ENCODE results near the gene SYNJ1. TPM values are rescaled to one million over a fixed set of nuclear protein-coding genes. Genes with fewer than 3 reads are reported as not detected.
"Not testable (repeated sequence)": the region's sequence is repeated elsewhere in the genome, so short reads cannot be mapped to it uniquely, and the experiment has no call there.

Gene SYNJ1
- total and polyA plus RNA-seq, 12 donors, result 5.0 to 19.4 (median 10.9) TPM

GRCh38 chr21:32674038-32674437 is 53.8 kb downstream of the SYNJ1 start:
- H3K36me3 ChIP-seq (replicated peaks in 1 of 2), result peaks cover 0 to 7% of the 10 kb centered on the region in 2 donors
- DNase-seq, result no peak
- H3K27me3 ChIP-seq, result no peaks in the 10 kb centered on the region
- H3K4me1 ChIP-seq (replicated peaks in 1 of 2), result no peaks in the 10 kb centered on the region
- no peak for TF ChIP-seq POLR2A (IDR thresholded peaks at IDR 0.05)
- TF ChIP-seq CTCF (IDR thresholded peaks at IDR 0.05), result no peak
- no peak overlapping the region for H3K27ac ChIP-seq
- intact Hi-C loops (cut with DNase I), result no loop called here
- no peaks in the 10 kb centered on the region for H3K9me3 ChIP-seq (replicated peaks in 1 of 3)
- WGBS, 4 donors, result 93 to 100% (median 99%) methylated on average over 1 of the region's 1 CpG
- no peak overlapping the region for H3K4me3 ChIP-seq

- H3K27me3 ChIP-seq, result no peaks in the 10 kb centered on the region
- H3K9me3 ChIP-seq (replicated peaks in 1 of 3), result peaks cover 0 to 6% (median 0%) of the 10 kb centered on the region in 3 donors
- no peak for DNase-seq
- H3K27ac ChIP-seq, result no peak overlapping the region
- no peak for TF ChIP-seq CTCF (IDR thresholded peaks at IDR 0.05)
- no peak for TF ChIP-seq POLR2A (IDR thresholded peaks at IDR 0.05)
- intact Hi-C loops (cut with DNase I), result no loop called here
- 78 to 91% (median 82%) methylated on average over 1 of the region's 1 CpG for WGBS, 4 donors
- H3K4me1 ChIP-seq (replicated peaks in 1 of 2), result no peaks in the 10 kb centered on the region
- no peak overlapping the region for H3K4me3 ChIP-seq
- H3K36me3 ChIP-seq (replicated peaks in 1 of 2), result peaks cover 0 to 40% of the 10 kb centered on the region in 2 donors
These were observed 61.6 kb downstream of the SYNJ1 start for GRCh38 chr21:32666258-32666657.

GRCh38 chr21:32664095-32664494 is 63.7 kb downstream of the SYNJ1 start:
- peaks cover 0 to 43% of the 10 kb centered on the region in 2 donors for H3K36me3 ChIP-seq (replicated peaks in 1 of 2)
- H3K9me3 ChIP-seq (replicated peaks in 1 of 3); H3K4me1 ChIP-seq (replicated peaks in 1 of 2); H3K27ac ChIP-seq; DNase-seq; H3K27me3 ChIP-seq; intact Hi-C loops (cut with DNase I); H3K4me3 ChIP-seq: not testable (repeated sequence)
- 96 to 100% (median 99%) methylated on average over 2 of the region's 2 CpGs for WGBS, 4 donors

- H3K36me3 ChIP-seq (replicated peaks in 1 of 2), result peaks cover 0 to 43% of the 10 kb centered on the region in 2 donors
- DNase-seq; H3K4me3 ChIP-seq; intact Hi-C loops (cut with DNase I); H3K9me3 ChIP-seq (replicated peaks in 1 of 3); H3K4me1 ChIP-seq (replicated peaks in 1 of 2); H3K27me3 ChIP-seq; H3K27ac ChIP-seq: not testable (repeated sequence)
- WGBS, 4 donors, result 91 to 96% (median 94%) methylated on average over 7 to 10 of the region's 10 CpGs
These were observed 65.8 kb downstream of the SYNJ1 start for GRCh38 chr21:32661981-32662380.

GRCh38 chr21:32661026-32661782 is 66.6 kb downstream of the SYNJ1 start:
- intact Hi-C loops (cut with DNase I); H3K27ac ChIP-seq; DNase-seq; H3K9me3 ChIP-seq (replicated peaks in 1 of 3); H3K27me3 ChIP-seq; H3K4me3 ChIP-seq; H3K4me1 ChIP-seq (replicated peaks in 1 of 2): not testable (repeated sequence)
- peaks cover 0 to 41% of the 10 kb centered on the region in 2 donors for H3K36me3 ChIP-seq (replicated peaks in 1 of 2)
- 96 to 97% (median 96%) methylated on average over 13 of the region's 13 CpGs for WGBS, 4 donors

GRCh38 chr21:32658524-32658923 is 69.3 kb downstream of the SYNJ1 start:
- H3K27ac ChIP-seq, result no peak overlapping the region
- H3K4me3 ChIP-seq, result no peak overlapping the region
- H3K27me3 ChIP-seq, result no peaks in the 10 kb centered on the region
- no peaks in the 10 kb centered on the region for H3K4me1 ChIP-seq (replicated peaks in 1 of 2)
- peaks cover 0 to 23% of the 10 kb centered on the region in 2 donors for H3K36me3 ChIP-seq (replicated peaks in 1 of 2)
- no peak for TF ChIP-seq CTCF (IDR thresholded peaks at IDR 0.05)
- no peak for DNase-seq
- intact Hi-C loops (cut with DNase I), result loop anchor here in 1 of 2 donors (10.0 kb wide), 1 partner anchor 166 kb away; no protein-coding TSS in a partner anchor
- 94 to 99% (median 97%) methylated on average over 8 to 9 of the region's 9 CpGs for WGBS, 4 donors
- no peaks in the 10 kb centered on the region for H3K9me3 ChIP-seq (replicated peaks in 1 of 3)
